HG02870 (cell line): ENCODE data around the gene DISC1.

ENCODE experiments used
- ATAC-seq: cut with Tn5 transposase; IDR thresholded peaks from one replicate; pipeline ENCODE4 v1.9.1; 2021; ENCODE audit warnings: mild to moderate bottlenecking, moderate library complexity; ENCODE audit not compliant: unreplicated experiment

The DISC1 gene

DNA sequence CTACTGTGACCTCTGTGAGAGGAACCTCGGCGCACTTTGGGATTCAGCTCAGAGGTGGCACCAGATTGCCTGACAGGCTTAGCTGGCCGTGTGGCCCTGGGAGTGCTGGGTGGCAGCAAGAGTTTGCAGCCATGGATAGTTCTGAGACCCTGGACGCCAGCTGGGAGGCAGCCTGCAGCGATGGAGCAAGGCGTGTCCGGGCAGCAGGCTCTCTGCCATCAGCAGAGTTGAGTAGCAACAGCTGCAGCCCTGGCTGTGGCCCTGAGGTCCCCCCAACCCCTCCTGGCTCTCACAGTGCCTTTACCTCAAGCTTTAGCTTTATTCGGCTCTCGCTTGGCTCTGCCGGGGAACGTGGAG is 67.5 kb downstream of the DISC1 start:
- no peak for ATAC-seq

DNA sequence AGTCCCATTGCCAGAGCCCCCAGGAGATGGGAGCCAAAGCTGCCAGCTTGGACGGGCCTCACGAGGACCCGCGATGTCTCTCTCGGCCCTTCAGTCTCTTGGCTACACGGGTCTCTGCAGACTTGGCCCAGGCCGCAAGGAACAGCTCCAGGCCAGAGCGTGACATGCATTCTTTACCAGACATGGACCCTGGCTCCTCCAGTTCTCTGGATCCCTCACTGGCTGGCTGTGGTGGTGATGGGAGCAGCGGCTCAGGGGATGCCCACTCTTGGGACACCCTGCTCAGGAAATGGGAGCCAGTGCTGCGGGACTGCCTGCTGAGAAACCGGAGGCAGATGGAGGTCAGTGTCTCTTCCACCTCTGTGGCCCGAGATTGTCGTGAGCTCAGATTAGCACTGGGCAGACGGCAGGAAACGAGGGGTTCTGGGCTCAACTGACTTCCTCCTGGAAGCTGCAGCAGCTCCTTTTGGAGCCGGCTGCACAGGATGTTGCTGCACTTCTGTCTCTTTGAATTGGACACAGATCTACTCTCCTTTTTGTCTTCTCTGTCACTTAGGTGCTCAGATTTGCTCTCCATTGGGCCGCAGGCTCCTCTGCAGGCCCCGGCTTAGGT is 68.0 kb downstream of the DISC1 start:
- ATAC-seq: no peak

DNA sequence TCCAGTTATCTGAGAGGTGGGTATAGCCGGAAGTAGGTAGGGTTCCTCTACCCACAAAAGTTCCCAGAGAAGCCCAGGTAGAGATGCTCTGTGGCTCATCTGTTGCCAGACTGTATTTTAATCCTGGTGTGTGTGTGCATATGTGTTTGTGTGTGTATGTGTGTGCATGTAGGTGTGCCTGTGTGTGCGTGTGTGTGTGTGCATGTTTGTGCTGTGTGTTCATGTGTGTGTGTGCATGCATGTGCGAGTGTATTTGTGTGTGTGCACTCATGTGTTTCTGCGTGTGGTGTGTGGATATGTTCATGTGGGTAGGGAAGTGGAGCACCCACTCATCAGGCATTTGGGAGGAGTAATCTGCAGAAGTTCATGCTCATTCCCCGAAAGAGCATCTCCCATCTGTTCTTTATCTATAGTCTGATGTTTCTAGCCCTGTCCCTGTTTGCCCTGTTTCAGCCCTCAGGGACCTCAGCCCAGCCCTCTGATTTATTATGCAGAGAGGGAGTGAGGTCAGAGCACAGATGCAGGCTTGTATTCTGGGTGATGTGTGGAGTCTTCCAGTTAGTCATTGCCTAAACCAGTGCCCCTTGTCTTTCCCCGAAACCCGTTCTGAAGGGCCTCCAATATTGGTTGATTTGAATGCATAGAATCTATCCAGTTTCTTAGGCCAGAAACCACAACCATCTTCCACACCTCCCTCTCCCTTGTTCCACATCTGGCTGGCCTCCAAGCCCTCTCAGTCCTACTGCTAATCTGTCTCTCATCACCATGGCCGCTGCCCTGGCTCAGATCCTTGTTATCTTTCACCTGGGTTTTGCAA is 69.1 kb downstream of the DISC1 start:
- ATAC-seq: no peak

DNA sequence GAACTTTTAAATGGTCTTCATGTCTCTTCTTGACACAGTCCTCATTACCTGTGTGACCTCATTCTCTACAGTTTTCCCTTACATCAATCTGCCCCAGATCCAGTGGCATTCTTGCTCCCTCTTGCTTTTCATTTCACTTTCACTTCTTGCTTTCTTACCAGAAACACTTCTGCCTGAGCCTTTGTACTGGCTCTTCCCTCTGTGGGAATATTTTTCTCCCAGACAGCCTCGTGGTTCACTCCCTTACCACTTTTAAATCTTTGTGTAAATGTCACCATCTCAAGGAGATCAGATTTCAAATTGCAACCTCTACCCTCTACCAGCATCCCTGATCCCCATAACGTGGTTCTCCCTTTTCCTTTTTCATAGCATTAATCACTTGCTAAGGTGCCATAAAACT is 73.2 kb downstream of the DISC1 start:
- no peak for ATAC-seq

DNA sequence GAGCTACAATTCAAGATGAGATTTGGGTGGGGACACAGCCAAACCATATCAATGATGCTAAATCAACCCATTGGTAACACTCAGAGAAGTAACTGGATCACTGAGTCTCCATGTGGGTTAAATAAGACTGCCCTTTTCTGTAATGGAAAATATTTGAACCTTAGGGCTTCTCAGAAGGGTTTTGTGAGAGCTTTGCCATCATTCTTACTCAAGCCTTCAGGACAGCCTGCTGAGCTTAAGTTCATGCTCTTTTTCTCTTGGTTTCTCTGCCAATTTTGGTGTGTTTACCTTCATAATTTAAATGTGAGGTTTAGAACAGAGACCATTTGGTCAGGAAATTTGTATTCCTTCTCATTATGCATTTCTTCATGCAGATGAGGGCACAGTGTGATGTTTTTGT is 74.7 kb downstream of the DISC1 start:
- ATAC-seq: no peak

DNA sequence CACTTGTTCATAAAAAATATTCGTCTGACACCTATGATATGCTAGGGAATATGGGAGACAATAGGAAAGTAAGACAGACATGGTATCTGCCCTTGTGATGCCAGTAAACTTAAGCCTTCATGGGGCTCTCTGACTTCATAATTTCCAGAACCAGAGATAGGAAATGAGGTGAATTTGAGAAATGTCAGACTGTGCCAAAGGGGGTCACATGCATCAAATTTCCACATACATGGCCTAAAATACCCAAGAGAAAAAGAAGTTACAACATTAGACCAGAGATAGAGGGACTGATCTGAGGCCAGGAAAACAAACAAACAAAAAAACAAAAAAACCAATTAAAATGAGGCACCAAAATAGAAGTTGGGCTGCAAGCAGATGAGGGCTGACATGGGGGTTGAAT is 75.7 kb downstream of the DISC1 start:
- no peak for ATAC-seq

DNA sequence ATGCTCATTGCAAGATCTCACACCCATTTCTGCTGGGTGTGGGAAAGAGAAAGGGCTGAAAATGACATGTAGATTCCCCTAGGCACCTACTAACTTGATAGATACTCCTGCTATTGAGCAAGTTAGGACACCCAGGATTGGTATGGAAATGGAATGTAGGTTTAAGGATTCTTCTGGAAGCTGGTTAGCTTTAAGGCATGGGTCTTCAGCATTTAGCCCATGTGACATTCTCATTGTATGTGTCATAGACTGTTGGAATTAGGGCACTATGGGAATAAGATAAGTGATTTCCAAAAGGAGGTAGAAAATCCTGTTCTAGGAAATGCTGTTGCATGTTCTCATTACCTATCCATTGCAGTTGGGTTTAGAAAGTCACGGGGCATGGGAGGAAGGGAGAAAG is 76.2 kb downstream of the DISC1 start:
- ATAC-seq: no peak

DNA sequence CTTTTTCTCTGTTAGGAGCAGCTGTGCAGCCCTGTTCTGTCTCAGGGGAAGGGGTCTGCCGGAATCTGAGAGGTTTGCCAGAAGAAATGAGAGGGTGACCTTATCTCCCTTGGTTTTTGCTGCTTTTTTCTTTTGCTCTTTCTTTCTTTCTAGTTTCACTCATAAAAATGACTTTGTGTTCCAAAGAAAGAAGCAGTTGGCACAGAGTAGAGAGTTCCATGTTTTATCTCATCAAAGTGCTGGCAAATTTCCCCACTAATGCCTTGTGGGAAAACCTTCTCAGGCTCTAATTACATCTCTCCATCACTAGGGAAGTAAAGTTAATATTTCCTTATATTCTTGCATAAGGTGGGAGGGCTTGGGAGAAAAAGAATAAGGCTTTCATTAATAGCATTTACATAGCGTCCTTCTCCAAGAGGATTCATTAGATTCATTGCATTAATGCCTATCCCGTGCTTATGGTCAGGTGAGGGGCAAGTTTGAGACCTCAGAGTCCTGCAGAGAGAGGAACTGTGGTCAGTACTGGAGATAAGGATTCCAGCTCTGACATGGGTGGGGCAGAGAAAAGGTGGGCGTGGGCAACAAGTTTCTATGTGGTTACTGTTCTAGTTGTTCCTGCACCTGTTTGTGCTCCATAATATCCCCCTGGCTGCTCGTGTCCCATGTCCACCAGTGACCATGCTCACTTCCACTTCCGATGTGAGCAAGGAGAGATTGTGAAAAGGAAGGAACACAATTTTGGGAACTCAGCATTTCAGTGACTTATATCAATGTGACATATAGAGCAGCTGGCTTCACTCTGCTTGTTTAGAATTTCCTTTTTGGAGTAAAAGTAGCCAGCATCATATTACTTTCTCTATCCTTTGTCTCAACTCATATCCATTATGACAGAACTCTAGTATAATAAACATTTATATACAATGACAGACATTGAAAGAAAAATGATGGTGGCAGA is 79.5 kb downstream of the DISC1 start:
- no peak for ATAC-seq

DNA sequence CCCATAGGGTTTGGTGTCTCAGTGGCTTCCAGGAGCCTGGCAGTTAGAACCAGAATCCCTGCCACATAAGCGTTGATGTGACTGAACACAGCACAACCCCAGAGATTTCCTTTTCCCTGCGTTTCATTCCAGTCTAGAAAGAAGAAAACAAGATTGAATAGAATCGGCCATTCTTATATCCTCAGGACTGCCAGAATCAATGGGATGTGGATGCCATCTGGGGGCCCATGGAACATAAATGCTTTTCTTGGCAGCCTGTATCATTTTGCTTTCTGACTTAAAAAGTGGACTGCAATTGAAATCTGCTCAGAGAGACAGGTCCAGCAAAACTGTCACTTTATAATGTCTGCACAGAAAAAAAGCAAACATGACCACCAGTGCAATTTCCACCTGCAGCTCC is 80.3 kb downstream of the DISC1 start:
- no peak for ATAC-seq

DNA sequence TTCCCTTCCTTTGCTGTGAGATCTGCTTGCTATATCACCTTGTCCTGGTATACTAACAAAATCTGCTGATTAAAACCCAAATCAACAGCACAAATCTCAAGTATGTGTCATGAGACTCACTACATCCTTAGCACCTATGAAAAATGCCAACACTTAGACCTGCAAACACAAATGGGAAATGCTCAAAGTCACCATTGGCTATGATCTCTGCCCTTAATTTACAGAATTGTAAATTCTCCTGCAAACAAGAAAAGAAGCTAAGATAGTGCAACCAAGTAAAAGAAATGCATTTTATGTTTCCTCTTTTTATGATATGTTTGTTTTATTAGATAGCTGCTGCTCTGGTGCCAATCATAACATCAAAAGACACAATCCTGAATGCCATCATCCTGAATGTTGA is 80.8 kb downstream of the DISC1 start:
- no peak for ATAC-seq

DNA sequence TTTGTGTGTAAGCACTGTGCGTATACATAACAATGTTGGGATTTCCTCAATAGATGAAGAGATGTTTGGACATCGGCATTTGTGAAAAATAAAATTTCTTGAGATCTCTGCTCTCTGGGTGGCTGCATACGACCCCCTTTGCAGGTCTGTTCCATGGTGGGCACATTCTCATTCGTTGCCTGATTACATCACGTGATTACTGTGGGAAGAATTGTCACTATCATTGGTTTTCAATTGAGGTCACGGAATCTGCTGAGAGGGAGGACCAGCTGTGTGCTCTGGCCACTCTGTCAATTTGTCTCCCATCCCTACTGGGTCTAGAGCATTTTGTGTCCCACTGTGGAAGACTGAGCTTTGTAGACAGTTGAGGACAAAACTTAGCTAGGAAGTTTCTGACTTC is 81.8 kb downstream of the DISC1 start:
- no peak for ATAC-seq

DNA sequence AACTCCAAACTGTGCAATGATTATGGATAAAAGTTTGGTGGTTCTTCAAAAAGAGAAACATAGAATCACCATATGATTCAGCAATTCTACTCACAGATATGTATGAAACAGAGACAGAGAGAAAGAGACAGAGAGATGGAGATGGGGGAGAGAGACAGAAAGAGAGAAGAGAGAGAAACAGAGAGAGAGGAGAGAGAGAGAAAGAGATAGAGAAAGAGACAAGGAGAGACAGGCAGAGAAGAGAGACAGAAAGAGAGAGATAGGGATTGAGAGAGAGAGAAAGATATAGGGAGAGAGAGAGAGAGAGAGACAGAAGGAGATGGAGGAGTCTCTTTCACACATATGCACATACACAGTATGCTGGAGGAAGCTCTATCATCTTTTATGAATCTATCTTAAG is 87.8 kb downstream of the DISC1 start:
- ATAC-seq: no peak

DNA sequence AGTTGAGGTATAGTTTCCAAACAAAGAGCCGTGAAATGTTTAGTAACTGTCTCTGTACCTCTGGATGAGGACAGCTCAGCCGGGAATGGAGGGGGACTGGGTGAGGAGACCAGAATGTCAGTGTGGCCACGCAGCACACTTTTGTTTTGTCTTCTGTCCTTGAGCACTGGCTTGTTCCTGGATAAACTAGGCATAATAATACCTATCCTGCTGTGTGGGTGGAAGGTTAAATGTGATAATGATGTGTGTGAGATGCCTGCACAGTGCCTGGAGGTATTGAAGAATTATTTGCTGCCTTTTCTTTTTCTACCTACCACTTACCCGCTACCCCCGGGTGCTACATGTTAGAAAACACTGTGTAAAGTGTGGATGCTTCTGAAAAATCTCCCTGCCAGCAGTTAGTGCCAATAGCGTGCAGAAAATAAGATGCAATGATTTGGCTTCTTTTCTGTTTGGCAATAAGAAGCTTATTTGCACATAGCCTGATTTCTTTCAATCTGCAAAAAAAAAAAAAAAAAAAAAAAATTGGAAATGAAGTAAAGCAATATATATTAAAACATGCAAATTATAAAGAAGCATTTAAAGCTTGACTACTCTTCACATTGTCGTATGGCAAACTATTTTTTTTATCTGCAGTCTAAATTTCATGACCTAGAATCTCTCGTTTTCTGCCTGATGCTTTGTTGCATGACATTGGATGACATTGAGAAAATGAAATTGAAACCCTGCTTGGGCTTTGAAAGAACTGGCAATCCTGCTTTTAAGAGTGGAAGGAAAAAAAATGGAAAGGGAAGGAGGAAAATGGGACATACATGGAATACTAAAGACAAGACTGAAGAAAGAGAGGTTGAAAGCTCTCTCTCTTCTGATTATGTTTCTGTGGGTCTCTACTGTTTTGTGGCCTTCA is 89.5 kb downstream of the DISC1 start:
- no peak for ATAC-seq

DNA sequence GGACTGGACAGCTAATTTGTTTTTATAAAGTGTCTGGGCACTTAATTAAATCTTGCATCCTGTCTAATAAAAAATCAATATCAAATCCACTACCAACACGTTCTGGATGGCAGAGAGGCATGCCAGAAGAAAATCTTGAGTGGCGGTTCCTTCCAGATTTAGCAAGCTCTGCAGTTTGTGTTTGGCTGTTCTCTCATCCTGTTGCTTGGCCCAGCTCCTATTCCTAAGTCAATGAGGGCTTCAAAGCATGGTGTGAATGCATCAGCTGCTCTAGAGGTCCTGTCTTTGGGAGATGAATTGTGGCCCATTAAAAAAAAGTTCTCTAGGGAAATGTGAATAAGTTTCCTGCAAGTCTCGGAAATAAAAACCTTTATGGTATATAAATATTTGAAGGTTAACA is 90.3 kb downstream of the DISC1 start:
- ATAC-seq: no peak

DNA sequence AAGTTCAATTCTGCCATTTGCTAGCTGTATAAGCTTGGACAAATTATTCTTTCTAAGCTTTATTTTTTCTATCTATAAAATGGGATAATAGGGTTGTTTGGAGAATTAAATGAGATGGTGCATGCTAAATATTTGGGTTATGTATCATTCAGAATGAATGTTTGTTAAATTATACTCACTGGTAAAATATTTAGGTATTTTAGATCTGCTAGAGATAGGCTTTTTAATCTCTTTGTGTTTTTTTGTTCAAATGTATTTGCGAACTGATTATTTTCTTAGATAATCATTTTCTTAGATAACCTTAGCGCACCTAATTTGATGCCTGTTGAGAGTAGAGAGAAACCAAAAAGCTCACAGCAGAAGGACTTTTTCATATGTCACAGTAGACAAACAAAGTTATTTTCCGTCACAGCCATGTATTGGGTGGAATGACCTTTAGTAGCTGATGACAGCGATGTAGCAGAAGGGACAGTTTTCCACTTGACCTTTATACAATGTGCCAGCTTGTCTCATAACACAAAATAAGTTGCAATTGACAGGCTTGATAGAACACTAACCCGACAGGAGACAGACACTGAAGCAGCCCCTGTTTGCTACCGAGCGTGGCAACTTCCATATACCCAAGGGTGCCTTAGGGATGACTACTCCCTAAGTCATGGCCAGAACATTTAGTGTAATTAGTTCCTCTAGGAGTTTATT is 93.0 kb downstream of the DISC1 start:
- no peak for ATAC-seq

DNA sequence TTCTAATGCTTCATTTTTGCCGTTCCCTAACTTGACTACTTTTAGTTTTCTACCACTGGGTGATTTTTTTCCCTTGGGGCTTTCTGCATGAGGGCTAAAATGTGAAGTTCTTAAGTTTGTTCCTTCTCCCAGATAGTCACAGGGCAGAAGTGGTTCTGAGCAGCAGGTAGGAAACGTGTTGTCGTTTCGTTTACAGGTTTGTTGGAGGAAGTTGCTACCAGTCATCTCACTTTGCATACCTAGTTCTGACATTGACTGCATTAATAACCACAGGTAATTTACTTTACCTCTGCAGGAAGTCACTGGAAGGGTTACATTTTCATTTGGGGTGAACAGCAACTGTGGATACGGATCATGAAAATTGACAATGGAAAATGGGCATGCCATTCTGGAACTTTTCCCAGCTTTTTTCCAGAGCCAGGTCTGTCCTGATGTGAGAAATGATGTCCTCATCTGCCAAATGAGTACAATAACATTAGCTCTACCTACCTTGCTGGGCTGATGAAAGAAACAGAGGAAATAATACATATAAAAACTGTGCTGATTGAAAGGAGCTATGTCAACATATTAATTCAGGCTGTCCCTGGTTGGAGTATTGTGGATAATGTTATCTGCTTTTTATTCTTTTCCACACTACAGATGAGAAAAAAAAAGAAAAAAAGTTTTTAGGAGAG is 94.2 kb downstream of the DISC1 start:
- ATAC-seq: no peak

DNA sequence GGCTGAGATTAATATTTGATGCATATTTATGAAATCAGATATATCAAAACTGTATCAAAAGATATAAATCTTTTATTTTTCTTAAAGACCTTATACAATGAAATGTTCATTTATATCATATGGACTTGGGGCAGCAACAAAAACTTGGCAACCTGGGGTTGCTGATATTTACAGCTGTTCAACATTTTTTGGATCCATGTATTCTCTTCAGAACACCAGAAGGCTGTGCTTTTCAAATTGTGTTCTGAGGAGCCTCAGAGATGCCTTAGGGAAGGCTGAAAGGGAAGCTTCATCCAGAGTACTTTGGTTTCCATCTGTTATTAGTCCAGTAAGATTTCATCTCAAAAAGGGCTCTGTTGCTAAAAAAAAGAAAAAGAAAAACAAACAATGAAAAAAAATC is 94.8 kb downstream of the DISC1 start:
- ATAC-seq: no peak

DNA sequence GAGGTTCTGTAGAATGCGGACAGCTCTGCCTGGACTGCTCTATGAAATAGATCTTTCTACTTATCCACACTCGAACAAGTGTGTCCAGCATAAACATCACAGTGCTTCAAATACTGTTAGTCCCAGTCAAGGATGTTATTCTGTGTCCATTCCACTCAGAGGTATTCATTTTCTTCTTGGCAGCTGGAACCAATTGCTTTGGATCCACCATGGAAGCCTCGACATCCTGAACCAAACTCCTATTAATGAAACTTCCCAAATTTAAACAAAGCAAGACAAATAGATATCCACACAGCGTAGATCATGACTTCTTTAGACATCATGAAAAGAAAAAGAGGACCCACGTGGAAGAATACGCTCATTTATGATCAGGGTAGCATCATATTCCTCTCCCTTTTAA is 95.8 kb downstream of the DISC1 start:
- no peak for ATAC-seq

DNA sequence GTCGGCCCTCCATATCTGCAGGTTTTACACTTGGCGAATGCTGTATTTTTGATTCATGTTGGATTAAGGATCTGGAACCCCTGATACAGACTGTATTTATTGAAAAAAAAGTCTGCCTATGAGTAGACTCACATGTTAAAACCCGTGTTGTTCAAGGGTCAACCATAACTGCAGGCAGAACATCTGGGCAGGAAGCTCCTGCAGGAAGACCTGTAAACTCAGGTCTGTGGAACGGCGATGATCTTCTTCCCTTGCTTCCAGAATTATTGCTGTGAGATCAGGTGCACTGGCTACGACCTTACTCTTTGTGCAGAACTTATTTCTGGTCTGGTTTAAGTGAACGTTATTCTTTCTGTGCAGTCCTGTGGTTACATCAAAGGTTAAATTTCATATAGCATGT is 96.6 kb downstream of the DISC1 start:
- ATAC-seq: no peak

DNA sequence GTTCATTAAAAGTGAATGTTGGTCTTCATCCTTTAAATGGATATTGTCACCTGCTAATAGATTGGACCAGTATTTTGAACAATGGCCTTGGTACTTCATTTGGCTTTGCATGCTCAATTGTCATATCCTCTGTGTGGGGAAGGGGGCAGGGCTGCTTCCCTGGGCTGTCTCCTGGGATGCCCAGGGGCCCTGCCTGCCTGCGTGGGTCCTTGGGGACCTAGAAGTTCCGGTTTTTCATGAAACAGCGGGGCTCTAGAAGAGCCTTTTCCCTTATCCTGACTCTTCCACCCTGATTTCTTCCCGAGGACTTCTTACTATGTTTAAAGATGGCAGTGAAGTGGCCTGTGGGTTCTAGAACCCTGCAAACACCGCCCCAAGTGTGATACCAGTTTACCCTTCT is 97.5 kb downstream of the DISC1 start:
- ATAC-seq: no peak
